AG09319 (cell line): ENCODE data around the gene ADIPOQ.
"Not testable (repeated sequence)": the region's sequence is repeated elsewhere in the genome, so short reads cannot be mapped to it uniquely, and the experiment has no call there.

Experiments used
- DNase-seq: peaks from one replicate; pipeline ENCODE4 v3.0.0-alpha.2; 2010; ENCODE audit warnings: low read depth; ENCODE audit errors: extremely low read depth
- CTCF ChIP-seq: IDR thresholded peaks from 2 replicates; pipeline ENCODE4 v1.5.1; 2011; ENCODE audit warnings: low read depth, mild to moderate bottlenecking, inconsistent platforms, low read length, moderate library complexity

Gene ADIPOQ

GRCh38 chr3:186844908-186845307, 2.4 kb downstream of the ADIPOQ start:
- DNase-seq: no peak
- no peak for TF ChIP-seq CTCF

- no peak for TF ChIP-seq CTCF
- no peak for DNase-seq
These were observed 3.2 kb downstream of the ADIPOQ start for GRCh38 chr3:186845756-186846155.

- DNase-seq: no peak
- no peak for TF ChIP-seq CTCF
These were observed 4.9 kb downstream of the ADIPOQ start for GRCh38 chr3:186847437-186847836.

GRCh38 chr3:186849374-186849975, 7.0 kb downstream of the ADIPOQ start:
- DNase-seq: no peak
- peak; percentile 5 for TF ChIP-seq CTCF

GRCh38 chr3:186851835-186852234, 9.3 kb downstream of the ADIPOQ start:
- DNase-seq: not testable (repeated sequence)

GRCh38 chr3:186852994-186853393, 10.5 kb downstream of the ADIPOQ start:
- TF ChIP-seq CTCF: no peak
- no peak for DNase-seq

- no peak for DNase-seq
- no peak for TF ChIP-seq CTCF
These were observed 11.6 kb downstream of the ADIPOQ start for GRCh38 chr3:186854146-186854545.

- TF ChIP-seq CTCF: no peak
- DNase-seq: no peak
These were observed 12.4 kb downstream of the ADIPOQ start for GRCh38 chr3:186854954-186855353.
